Vagina (tissue), 2 donors: ENCODE measurements around the gene FRMD4A. TPM values are rescaled to one million over a fixed set of nuclear protein-coding genes. Genes with fewer than 3 reads are reported as not detected.
"Not testable (repeated sequence)": the region's sequence is repeated elsewhere in the genome, so short reads cannot be mapped to it uniquely, and the experiment has no call there.

ENCODE experiments used
- DNase-seq, 2 donors: peaks; one replicate each; pipeline ENCODE4 v3.0.0-alpha.2; 2017; ENCODE audit errors: extremely low spot score in 2 of 2
- H3K27ac ChIP-seq: fragments of 200-600 bp; sonication (generic); one replicate; pipeline ENCODE4 v1.5.1; 2019
- H3K27me3 ChIP-seq: fragments of 200-600 bp; sonication (generic); one replicate; pipeline ENCODE4 v1.5.1; 2019
- H3K36me3 ChIP-seq, 2 donors: fragments of 200-600 bp; sonication (generic); one replicate each; pipeline ENCODE4 v1.5.1; 2017 to 2019
- H3K4me1 ChIP-seq: fragments of 200-600 bp; sonication (generic); one replicate; pipeline ENCODE4 v1.5.1; 2019
- H3K4me3 ChIP-seq, 2 donors: fragments of 200-600 bp; sonication (generic); 1 replicate in 1 of 2; 2 replicates in 1 of 2; pipeline ENCODE4 v1.5.1; 2016 to 2019
- H3K9me3 ChIP-seq: fragments of 200-600 bp; sonication (generic); one replicate; pipeline ENCODE4 v1.5.1; 2019
- POLR2A ChIP-seq, 2 donors: fragments of 450-650 bp; IDR thresholded peaks; one replicate each; pipeline ENCODE4 v1.6.1; 2017; ENCODE audit warnings: antibody characterized with exemption in 2 of 2, mild to moderate bottlenecking in 2 of 2, moderate library complexity in 2 of 2
- POLR2AphosphoS5 ChIP-seq, 2 donors: sonication (generic); formaldehyde crosslinking; IDR thresholded peaks; one replicate each; pipeline ENCODE4 v1.9.0; 2017; ENCODE audit warnings: antibody characterized with exemption in 2 of 2, mild to moderate bottlenecking in 2 of 2, low read depth in 1 of 2; ENCODE audit not compliant: insufficient read depth in 1 of 2
- intact Hi-C: fragments of 100-400 bp; cut with DNase I; formaldehyde crosslinking; loops from one replicate; pipeline ENCODE4 v1.15.1; 2023
- total RNA-seq: library from RNA; depleted of rRNA; stranded (reverse); fragments of >200 nt; gene quantifications from one replicate; pipeline ENCODE4 v1.2.3, GENCODE V29; 2016
- TF ChIP-seq, protein P1 (sequence below), 3 experiments: fragments of 450-650 bp in 2 of 3; fragments of 200-600 bp in 1 of 3; sonication (generic) in 1 of 3; IDR thresholded peaks; one replicate each; pipeline ENCODE4 v1.5.1; 2017 to 2019; ENCODE audit warnings: antibody characterized with exemption in 3 of 3, mild to moderate bottlenecking in 2 of 3, moderate library complexity in 2 of 3

The FRMD4A gene
- total RNA-seq, 1 donor from 2014 or later, result 24.8 TPM

DNA sequence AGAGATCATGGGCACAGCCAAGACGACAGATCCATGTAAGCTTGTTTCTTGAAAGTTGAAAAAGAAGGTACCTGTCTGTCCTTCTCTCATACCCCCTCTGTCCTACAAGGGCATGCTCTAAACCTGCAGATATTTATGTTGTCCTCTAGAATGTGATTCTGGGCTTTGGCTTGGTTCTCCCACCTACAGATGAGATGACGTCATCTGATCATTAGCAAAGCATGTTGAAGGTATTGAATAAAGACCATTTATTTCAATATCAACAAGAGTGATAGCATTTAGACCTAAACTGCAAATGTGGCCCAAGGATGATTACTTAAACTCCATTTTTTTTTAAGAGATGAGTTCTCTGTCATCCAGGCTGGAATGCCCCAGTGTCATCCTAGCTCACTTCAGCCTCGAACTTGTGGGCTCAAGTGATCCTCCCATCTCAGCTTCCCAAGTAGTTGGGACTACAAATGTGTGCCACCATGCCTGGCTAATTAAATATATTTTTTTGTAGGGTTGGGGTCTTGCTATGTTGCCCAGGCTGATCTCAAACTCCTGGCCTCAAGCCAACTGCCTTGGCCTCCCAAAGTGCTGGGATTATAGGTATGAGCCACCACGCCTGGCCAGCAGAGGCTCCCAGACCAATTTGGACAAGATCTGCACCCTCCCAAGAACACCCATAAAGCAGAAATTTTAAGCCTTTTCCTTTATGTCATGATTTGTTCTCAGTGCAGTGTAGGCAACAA lies 559.8 kb downstream of the FRMD4A start:
- H3K9me3 ChIP-seq, result no peaks in the 10 kb centered on the region
- DNase-seq, result no peak
- no peak overlapping the region for H3K27ac ChIP-seq
- H3K27me3 ChIP-seq, result no peaks in the 10 kb centered on the region
- H3K4me3 ChIP-seq, result no peak overlapping the region
- TF ChIP-seq, protein P1, sequence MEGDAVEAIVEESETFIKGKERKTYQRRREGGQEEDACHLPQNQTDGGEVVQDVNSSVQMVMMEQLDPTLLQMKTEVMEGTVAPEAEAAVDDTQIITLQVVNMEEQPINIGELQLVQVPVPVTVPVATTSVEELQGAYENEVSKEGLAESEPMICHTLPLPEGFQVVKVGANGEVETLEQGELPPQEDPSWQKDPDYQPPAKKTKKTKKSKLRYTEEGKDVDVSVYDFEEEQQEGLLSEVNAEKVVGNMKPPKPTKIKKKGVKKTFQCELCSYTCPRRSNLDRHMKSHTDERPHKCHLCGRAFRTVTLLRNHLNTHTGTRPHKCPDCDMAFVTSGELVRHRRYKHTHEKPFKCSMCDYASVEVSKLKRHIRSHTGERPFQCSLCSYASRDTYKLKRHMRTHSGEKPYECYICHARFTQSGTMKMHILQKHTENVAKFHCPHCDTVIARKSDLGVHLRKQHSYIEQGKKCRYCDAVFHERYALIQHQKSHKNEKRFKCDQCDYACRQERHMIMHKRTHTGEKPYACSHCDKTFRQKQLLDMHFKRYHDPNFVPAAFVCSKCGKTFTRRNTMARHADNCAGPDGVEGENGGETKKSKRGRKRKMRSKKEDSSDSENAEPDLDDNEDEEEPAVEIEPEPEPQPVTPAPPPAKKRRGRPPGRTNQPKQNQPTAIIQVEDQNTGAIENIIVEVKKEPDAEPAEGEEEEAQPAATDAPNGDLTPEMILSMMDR (IDR thresholded peaks at IDR 0.05), result no peak
- TF ChIP-seq POLR2AphosphoS5 (IDR thresholded peaks at IDR 0.05; ENCODE audit: insufficient read depth in 1 of 2, low read depth in 1 of 2) (no peak), POLR2A (IDR thresholded peaks at IDR 0.05) (no peak)
- peaks cover 6% of the 10 kb centered on the region for H3K4me1 ChIP-seq
- H3K36me3 ChIP-seq, result no peaks in the 10 kb centered on the region
- intact Hi-C loops, result loop anchor here (10.0 kb wide), 1 partner anchor 156 kb away; no protein-coding TSS in a partner anchor

DNA sequence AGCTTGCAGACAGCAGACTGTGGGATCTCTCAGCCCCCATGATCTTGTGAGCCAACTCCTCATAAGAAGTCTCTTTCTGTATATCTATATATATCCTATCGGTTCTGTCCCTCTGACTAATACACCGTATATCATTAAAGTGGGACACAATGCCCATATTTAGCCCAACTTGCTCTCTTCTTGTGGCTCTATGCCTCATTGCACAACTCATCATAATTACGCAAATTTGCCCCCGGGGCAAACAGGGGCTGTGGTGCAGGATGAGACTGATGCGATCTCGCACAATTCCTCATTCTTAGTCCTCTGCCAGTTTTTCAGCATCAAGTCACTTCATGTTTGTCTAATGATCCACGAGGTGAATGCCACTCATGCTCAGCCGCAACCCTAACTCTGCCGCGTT lies 560.8 kb downstream of the FRMD4A start:
- no peaks in the 10 kb centered on the region for H3K9me3 ChIP-seq
- peaks cover 6% of the 10 kb centered on the region for H3K4me1 ChIP-seq
- H3K36me3 ChIP-seq, result no peaks in the 10 kb centered on the region
- no peak for DNase-seq
- H3K27me3 ChIP-seq, result no peaks in the 10 kb centered on the region
- no peak overlapping the region for H3K4me3 ChIP-seq
- H3K27ac ChIP-seq, result no peak overlapping the region
- intact Hi-C loops, result loop anchor here (10.0 kb wide), 1 partner anchor 155 kb away; no protein-coding TSS in a partner anchor
- TF ChIP-seq, protein P1 (IDR thresholded peaks at IDR 0.05), result no peak
- TF ChIP-seq POLR2AphosphoS5 (IDR thresholded peaks at IDR 0.05; ENCODE audit: insufficient read depth in 1 of 2, low read depth in 1 of 2) (no peak), POLR2A (IDR thresholded peaks at IDR 0.05) (no peak)

DNA sequence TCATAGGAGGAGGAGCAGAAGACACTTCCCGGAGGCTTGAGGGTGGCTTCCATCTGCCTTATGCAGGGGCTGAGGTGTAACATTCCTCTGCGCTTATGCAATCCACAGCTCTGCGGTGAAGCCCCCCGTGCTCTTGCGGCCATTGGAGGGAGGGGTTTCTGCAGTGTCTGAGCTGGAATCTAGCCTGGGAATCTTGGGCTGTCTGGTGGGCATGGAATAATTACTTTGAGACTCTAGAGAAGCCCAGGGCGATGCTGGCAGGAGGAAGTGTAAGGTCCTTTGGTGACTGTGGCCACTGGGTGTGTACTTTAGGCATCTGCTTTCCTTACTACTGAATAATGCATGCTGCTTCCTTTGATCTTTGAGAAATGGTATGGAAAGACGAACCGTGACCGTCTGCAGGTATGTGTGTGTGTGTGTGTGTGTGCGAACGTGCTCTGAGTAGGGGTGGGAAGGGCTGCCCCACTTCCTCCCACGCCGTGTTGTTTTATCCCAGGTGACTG lies 563.0 kb downstream of the FRMD4A start:
- H3K27ac ChIP-seq, result no peak overlapping the region
- intact Hi-C loops, result no loop called here
- H3K4me3 ChIP-seq, result no peak overlapping the region
- no peaks in the 10 kb centered on the region for H3K27me3 ChIP-seq
- H3K9me3 ChIP-seq, result no peaks in the 10 kb centered on the region
- no peaks in the 10 kb centered on the region for H3K36me3 ChIP-seq
- H3K4me1 ChIP-seq, result no peaks in the 10 kb centered on the region
- TF ChIP-seq POLR2A (IDR thresholded peaks at IDR 0.05), result no peak
- no peak for TF ChIP-seq POLR2AphosphoS5 (IDR thresholded peaks at IDR 0.05; ENCODE audit: insufficient read depth in 1 of 2, low read depth in 1 of 2)
- DNase-seq, result no peak

DNA sequence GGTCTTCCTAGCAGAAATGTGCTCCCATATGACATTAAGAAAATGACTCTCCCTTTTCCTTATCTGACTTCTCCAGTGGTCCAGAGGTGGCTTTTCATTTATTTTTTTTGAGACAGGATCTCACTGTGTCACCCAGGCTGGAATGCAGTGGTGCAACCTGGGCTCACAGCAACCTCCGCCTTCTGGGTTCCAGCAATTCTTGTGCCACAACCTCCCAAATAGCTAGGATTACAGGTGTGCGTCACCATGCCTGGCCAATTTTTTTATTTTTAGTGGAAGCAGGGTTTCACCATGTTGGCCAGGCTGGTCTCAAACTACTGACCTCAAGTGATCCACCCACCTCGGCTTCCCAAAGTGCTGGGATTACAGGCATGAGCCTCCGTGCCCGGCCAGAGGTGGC lies 563.6 kb downstream of the FRMD4A start:
- H3K27ac ChIP-seq, DNase-seq, H3K4me3 ChIP-seq, H3K4me1 ChIP-seq, H3K36me3 ChIP-seq, H3K27me3 ChIP-seq, H3K9me3 ChIP-seq, intact Hi-C loops: not testable (repeated sequence)

DNA sequence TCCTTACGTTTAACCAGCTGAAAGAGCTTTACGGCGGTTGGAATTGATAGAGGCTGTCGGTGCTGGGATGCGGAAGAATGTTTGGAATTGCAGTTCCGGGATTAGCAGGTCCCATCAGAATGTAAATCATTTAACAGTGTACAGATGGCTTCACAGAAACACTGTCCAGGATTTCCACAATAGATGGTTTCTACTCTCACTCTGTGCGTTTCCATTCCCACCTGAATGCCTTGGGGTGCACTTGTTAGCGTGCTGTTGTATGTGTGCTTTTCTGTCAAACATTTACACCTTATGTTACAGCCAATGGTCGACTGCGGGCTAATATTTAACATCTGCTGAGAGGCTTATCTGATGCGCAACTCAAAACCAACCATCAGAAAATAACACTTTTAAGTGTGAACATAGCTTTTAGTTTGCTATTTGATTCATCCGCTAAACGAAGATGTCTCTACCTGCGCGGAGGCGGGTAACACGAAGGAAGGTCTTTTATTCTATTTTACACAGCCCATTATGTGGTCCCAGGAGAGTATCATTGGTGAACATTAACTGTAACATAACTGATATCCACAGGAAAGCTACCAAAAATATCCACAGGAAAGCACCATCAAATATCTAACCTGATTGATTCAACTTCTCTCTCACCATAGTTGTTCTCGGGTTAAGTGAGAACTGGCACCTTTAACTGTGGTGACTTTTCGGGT lies 564.9 kb downstream of the FRMD4A start:
- Histone ChIP-seq H3K9me3 (no peaks in the 10 kb centered on the region), H3K27me3 (no peaks in the 10 kb centered on the region), H3K4me3 (no peak overlapping the region), H3K4me1 (no peaks in the 10 kb centered on the region), H3K36me3 (no peaks in the 10 kb centered on the region), H3K27ac (no peak overlapping the region)
- DNase-seq, result no peak
- TF ChIP-seq, protein P1 (IDR thresholded peaks at IDR 0.05), result no peak
- TF ChIP-seq POLR2AphosphoS5 (IDR thresholded peaks at IDR 0.05; ENCODE audit: insufficient read depth in 1 of 2, low read depth in 1 of 2), result no peak
- TF ChIP-seq POLR2A (IDR thresholded peaks at IDR 0.05), result no peak
- intact Hi-C loops, result no loop called here
